ENCODE results near the gene NBAS.

The NBAS gene

GRCh38 chr2:15582710-15583357, 21.7 kb upstream of the NBAS start:
- no peak for DNase-seq (ENCODE audit: low read depth, low spot score)
- H3K4me3 ChIP-seq (ENCODE audit: low read depth, low read length) = no peak overlapping the region
- in situ Hi-C loops (cut with HindIII; ENCODE audit: low sequenced_read_pairs) = no loop called here

GRCh38 chr2:15580451-15580850, 19.3 kb upstream of the NBAS start:
- DNase-seq (ENCODE audit: low read depth, low spot score) = no peak
- H3K4me3 ChIP-seq (ENCODE audit: low read depth, low read length) = no peak overlapping the region
- in situ Hi-C loops (cut with HindIII; ENCODE audit: low sequenced_read_pairs) = no loop called here
- no peak for TF ChIP-seq CTCF (IDR thresholded peaks at IDR 0.05; ENCODE audit: low read depth, low read length)

More at GRCh38 chr2:15582710-15583357, 21.7 kb upstream of the NBAS start:
- no peak for TF ChIP-seq CTCF (IDR thresholded peaks at IDR 0.05; ENCODE audit: low read depth, low read length)

- no peak for TF ChIP-seq CTCF (IDR thresholded peaks at IDR 0.05; ENCODE audit: low read depth, low read length)
- DNase-seq (ENCODE audit: low read depth, low spot score) = no peak
- no peak overlapping the region for H3K4me3 ChIP-seq (ENCODE audit: low read depth, low read length)
- in situ Hi-C loops (cut with HindIII; ENCODE audit: low sequenced_read_pairs) = no loop called here
These were observed 18.5 kb upstream of the NBAS start for GRCh38 chr2:15579641-15580040.

GRCh38 chr2:15577071-15577735, 16.1 kb upstream of the NBAS start:
- in situ Hi-C loops (cut with HindIII; ENCODE audit: low sequenced_read_pairs) = no loop called here
- TF ChIP-seq CTCF (IDR thresholded peaks at IDR 0.05; ENCODE audit: low read depth, low read length) = peak; percentile 89
- no peak overlapping the region for H3K4me3 ChIP-seq (ENCODE audit: low read depth, low read length)
- peak; percentile 78 for DNase-seq (ENCODE audit: low read depth, low spot score)

DNA sequence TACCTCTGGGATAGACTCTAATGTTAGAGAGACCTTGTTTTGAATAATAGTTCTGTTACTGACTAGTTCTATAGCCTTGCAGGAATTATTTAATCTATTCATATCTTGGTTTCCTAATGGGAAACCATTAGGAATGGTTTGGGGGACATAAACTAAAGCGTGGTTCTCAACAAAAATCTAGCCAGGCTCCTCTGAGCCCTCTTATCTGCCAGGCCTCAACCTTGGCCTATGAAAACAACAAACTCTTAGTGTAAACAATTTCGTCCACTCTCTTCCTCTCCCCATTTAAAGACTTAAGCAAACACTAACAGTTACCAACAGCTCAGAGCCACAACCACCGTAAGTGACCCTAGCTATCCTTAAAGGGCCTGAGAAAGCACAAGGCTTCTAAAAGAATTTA, 10.6 kb upstream of the NBAS start:
- TF ChIP-seq CTCF (IDR thresholded peaks at IDR 0.05; ENCODE audit: low read depth, low read length) = no peak
- in situ Hi-C loops (cut with HindIII; ENCODE audit: low sequenced_read_pairs) = no loop called here
- H3K4me3 ChIP-seq (ENCODE audit: low read depth, low read length) = no peak overlapping the region
- DNase-seq (ENCODE audit: low read depth, low spot score) = no peak

- no peak overlapping the region for H3K4me3 ChIP-seq (ENCODE audit: low read depth, low read length)
- in situ Hi-C loops (cut with HindIII; ENCODE audit: low sequenced_read_pairs) = no loop called here
- TF ChIP-seq CTCF (IDR thresholded peaks at IDR 0.05; ENCODE audit: low read depth, low read length) = no peak
- no peak for DNase-seq (ENCODE audit: low read depth, low spot score)
These were observed 9.0 kb upstream of the NBAS start for GRCh38 chr2:15570104-15570503.
